A549 (cell line): Measurements from ENCODE around the gene LUZP4. TPM values are rescaled to one million over a fixed set of nuclear protein-coding genes. Genes with fewer than 3 reads are reported as not detected.
A peak's percentile ranks its signal among the peaks of the same experiment; 100 is the strongest.
"Not testable (repeated sequence)": the region's sequence is repeated elsewhere in the genome, so short reads cannot be mapped to it uniquely, and the experiment has no call there.

Experiments used
- ATAC-seq, 2 experiments: fragments of 200-7000 bp in 1 of 2; fragments of >200 bp in 1 of 2; cut with Nextera tagmentation in 1 of 2; cut with Tn5 transposase in 1 of 2; 3 replicates each; pipeline versions ENCODE4 v1.8.0 to v1.9.1; 2018 to 2020; ENCODE audit warnings: mild to moderate bottlenecking in 1 of 2, moderate library complexity in 1 of 2
- CTCF ChIA-PET: fragments of 300-600 bp; sonication (Branson Sonifier 250); formaldehyde crosslinking; extraction: SDS; loops from one replicate; lab custom pipeline; 2021; ENCODE audit warnings: antibody characterized with exemption, inconsistent platforms; lab: Yijun Ruan, JAX
- POLR2A ChIA-PET: fragments of 350-600 bp; formaldehyde crosslinking; extraction: SDS; loops from one replicate; lab custom pipeline; 2021; ENCODE audit warnings: antibody characterized with exemption, inconsistent platforms; lab: Yijun Ruan, JAX
- DNase-seq, 2 experiments: peaks; one replicate each; pipeline versions ENCODE4 v3.0.0 to v3.0.0-alpha.2; 2011 to 2016; ENCODE audit warnings: low read depth in 1 of 2, low spot score in 1 of 2
- FAIRE-seq: peaks from 2 replicates; lab custom pipeline; 2011; peaks lifted over from hg19 to GRCh38; lab: Jason Lieb, UNC
- H3K27ac ChIP-seq, 2 experiments: fragments of >200 bp; sonication (Bioruptor Twin); formaldehyde crosslinking; 3 replicates each; pipeline ENCODE4 v1.5.1; 2016 to 2017
- H3K4me1 ChIP-seq: fragments of >200 bp; sonication (Bioruptor Twin); formaldehyde crosslinking; 3 replicates; pipeline ENCODE4 v1.6.1; 2016
- H3K4me2 ChIP-seq: fragments of >200 bp; sonication (Bioruptor Twin); formaldehyde crosslinking; 3 replicates; pipeline ENCODE4 v1.6.1; 2016
- H3K4me3 ChIP-seq: fragments of >200 bp; sonication (Bioruptor Twin); formaldehyde crosslinking; 3 replicates; pipeline ENCODE4 v1.5.1; 2016
- H3K9me3 ChIP-seq: fragments of >200 bp; sonication (Bioruptor Twin); formaldehyde crosslinking; 3 replicates; pipeline ENCODE4 v1.6.1; 2016
- CEBPB ChIP-seq, 2 experiments: fragments of >200 bp in 1 of 2; sonication (Bioruptor Twin) in 1 of 2; formaldehyde crosslinking in 1 of 2; IDR thresholded peaks; 2 replicates each; pipeline ENCODE4 v1.6.1; 2012 to 2016
- CTCF ChIP-seq: fragments of >200 bp; sonication (Bioruptor Twin); formaldehyde crosslinking; IDR thresholded peaks from 3 replicates; pipeline ENCODE4 v1.5.1; 2016
- ELK1 ChIP-seq: fragments of 150-350 bp; IDR thresholded peaks from 2 replicates; pipeline ENCODE4 v1.6.1; 2014; ENCODE audit warnings: low read depth, mild to moderate bottlenecking, low read length
- ESRRA ChIP-seq: fragments of 150-350 bp; IDR thresholded peaks from 2 replicates; pipeline ENCODE4 v1.6.1; 2014; ENCODE audit warnings: mild to moderate bottlenecking, low read length, borderline replicate concordance
- FOSL2 ChIP-seq, 2 experiments: fragments of 450-650 bp in 1 of 2; fragments of >200 bp in 1 of 2; sonication (Bioruptor Twin) in 1 of 2; formaldehyde crosslinking; IDR thresholded peaks; 2 replicates each; pipeline versions ENCODE4 v1.5.0 to v1.6.1; 2016 to 2020; ENCODE audit warnings: mild to moderate bottlenecking in 1 of 2, moderate library complexity in 1 of 2
- FOXS1 ChIP-seq: fragments of 250-450 bp; sonication (Bioruptor Pico); IDR thresholded peaks from 2 replicates; pipeline ENCODE4 v1.5.0; 2020; ENCODE audit warnings: mild to moderate bottlenecking, moderate library complexity
- GATA3 ChIP-seq: IDR thresholded peaks from 2 replicates; pipeline ENCODE4 v1.6.1; 2012; ENCODE audit warnings: borderline replicate concordance
- HEYL ChIP-seq: fragments of 250-450 bp; sonication (Bioruptor Pico); IDR thresholded peaks from 2 replicates; pipeline ENCODE4 v1.8.0; 2021; ENCODE audit warnings: mild to moderate bottlenecking, moderate library complexity
- MYC ChIP-seq: IDR thresholded peaks from 2 replicates; pipeline ENCODE4 v1.6.1; 2012; ENCODE audit warnings: mild to moderate bottlenecking, inconsistent platforms, low read length, improper control_type of control experiment, borderline replicate concordance
- NFE2L2 ChIP-seq: fragments of 150-350 bp; conservative IDR thresholded peaks from 2 replicates; pipeline ENCODE4 v1.6.1; 2014; ENCODE audit warnings: low read length
- NPAS2 ChIP-seq: fragments of 250-450 bp; sonication (Bioruptor Pico); IDR thresholded peaks from 2 replicates; pipeline ENCODE4 v1.8.0; 2022; ENCODE audit warnings: mild to moderate bottlenecking, moderate library complexity, borderline replicate concordance
- POLR2A ChIP-seq: IDR thresholded peaks from 2 replicates; pipeline ENCODE4 v1.6.1; 2012; ENCODE audit warnings: mild to moderate bottlenecking, low read length
- POLR2AphosphoS2 ChIP-seq: conservative IDR thresholded peaks from 2 replicates; pipeline ENCODE4 v1.6.1; 2012; ENCODE audit warnings: low read length, improper control_type of control experiment, inconsistent platforms
- RAD21 ChIP-seq, 2 experiments: fragments of >200 bp in 1 of 2; sonication (Bioruptor Twin) in 1 of 2; formaldehyde crosslinking in 1 of 2; IDR thresholded peaks in 1 of 2; conservative IDR thresholded peaks in 1 of 2; 2 replicates in 1 of 2; 3 replicates in 1 of 2; pipeline ENCODE4 v1.6.1; 2012 to 2018; ENCODE audit warnings: inconsistent platforms in 1 of 2
- RARB ChIP-seq: fragments of 250-450 bp; sonication (Bioruptor Pico); IDR thresholded peaks from 2 replicates; pipeline ENCODE4 v1.8.0; 2021; ENCODE audit warnings: mild to moderate bottlenecking, moderate library complexity
- SMC3 ChIP-seq: fragments of >200 bp; sonication (Bioruptor Twin); formaldehyde crosslinking; IDR thresholded peaks from 3 replicates; pipeline ENCODE4 v1.6.1; 2018; ENCODE audit warnings: inconsistent platforms
- TP53 ChIP-seq: fragments of 250-450 bp; sonication (Bioruptor Pico); IDR thresholded peaks from 2 replicates; pipeline ENCODE4 v1.5.0; 2021; ENCODE audit warnings: mild to moderate bottlenecking, moderate library complexity
- ZC3H11A ChIP-seq: fragments of 450-650 bp; IDR thresholded peaks from 2 replicates; pipeline ENCODE4 v1.6.1; 2014; ENCODE audit warnings: antibody characterized with exemption, mild to moderate bottlenecking
- WGBS: methylation state at CpG from one replicate; pipeline ENCODE4 v1.1.6; 2017; ENCODE audit errors: missing lambda C conversion rate; 5-methylcytosine and 5-hydroxymethylcytosine counted together
- polyA plus RNA-seq, 4 experiments: library from polyadenylated mRNA; depleted of rRNA in 3 of 4; stranded (reverse); fragments of >200 nt; fragmentation: RNase III in 1 of 4; extraction: RNeasy Plus Mini Kit Qiagen cat#74134 plus additional on column Dnase treatment in 1 of 4; gene quantifications; 2 replicates in 3 of 4; 3 replicates in 1 of 4; pipeline ENCODE4 v1.2.3, GENCODE V29; 2011 to 2017
- TF ChIP-seq, protein P1 (sequence below): fragments of 200-600 bp; sonication (generic); IDR thresholded peaks from 2 replicates; pipeline ENCODE4 v1.6.1; 2016; ENCODE audit warnings: antibody characterized with exemption, mild to moderate bottlenecking, moderate library complexity

Gene LUZP4
- polyA plus RNA-seq, 2 of the 4 experiments (the other 2 are of a cell fraction), result not detected

- TF ChIP-seq SMC3, result no peak
- no peak for TF ChIP-seq POLR2AphosphoS2
- no peak for TF ChIP-seq POLR2A
- TF ChIP-seq MYC, result no peak
- no peak for TF ChIP-seq TP53 (CRISPR knock-in tag)
These were observed 56.1 kb downstream of the LUZP4 start (continued) for GRCh38 chrX:115345615-115346014.

DNA sequence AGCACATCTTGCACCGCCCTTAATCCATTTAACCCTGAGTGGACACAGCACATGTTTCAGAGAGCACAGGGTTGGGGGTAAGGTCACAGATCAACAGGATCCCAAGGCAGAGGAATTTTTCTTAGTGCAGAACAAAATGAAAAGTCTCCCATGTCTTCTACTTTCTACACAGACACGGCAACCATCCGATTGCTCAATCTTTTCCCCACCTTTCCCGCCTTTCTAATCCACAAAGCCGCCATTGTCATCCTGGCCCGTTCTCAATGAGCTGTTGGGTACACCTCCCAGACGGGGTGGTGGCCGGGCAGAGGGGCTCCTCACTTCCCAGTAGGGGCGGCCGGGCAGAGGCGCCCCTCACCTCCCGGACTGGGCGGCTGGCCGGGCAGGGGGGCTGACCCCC, 57.2 kb downstream of the LUZP4 start:
- H3K4me2 ChIP-seq, H3K27ac ChIP-seq, H3K9me3 ChIP-seq, H3K4me3 ChIP-seq, FAIRE-seq, POLR2A ChIA-PET, CTCF ChIA-PET, DNase-seq, ATAC-seq: not testable (repeated sequence)
- WGBS, result 92% methylated on average over 7 of the region's 14 CpGs
- peaks cover 49% of the 10 kb centered on the region for H3K4me1 ChIP-seq

DNA sequence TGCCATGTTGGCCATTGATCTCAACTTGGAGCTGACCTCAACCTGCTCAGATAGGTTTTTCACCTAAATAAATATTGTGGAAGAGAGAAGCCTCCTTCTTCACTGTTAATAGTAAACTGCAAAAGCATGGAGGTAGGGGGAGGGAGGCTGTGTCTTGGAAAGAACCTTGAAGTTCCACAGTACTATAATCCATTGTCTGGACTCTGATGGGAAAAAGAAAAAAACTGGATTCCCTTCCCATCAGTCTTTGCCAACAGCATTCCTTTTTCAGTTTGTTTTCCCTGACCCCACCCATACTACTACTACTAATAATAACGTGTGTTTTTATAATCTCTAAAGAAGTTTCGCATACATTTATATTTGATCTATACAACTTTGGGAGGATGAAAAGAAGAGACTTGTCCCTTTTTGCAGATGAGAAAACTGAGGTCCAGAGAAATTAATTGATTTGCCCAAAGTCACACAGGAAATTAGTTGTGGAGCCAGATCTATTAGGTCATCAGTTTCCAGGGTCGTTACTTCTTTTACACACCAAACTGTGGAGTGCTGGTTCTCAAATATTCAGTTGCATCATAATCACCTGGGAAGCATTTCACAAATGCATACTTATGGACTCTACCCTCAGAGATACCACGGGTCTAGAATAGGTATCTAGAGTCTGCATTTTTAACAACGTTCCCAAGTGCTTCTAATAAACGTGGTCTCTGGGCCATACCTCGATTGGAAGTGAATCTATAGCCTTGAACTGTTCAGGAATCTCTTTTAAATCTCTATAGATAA, 59.1 kb downstream of the LUZP4 start:
- 52% methylated on average over 7 of the region's 7 CpGs for WGBS
- Histone ChIP-seq H3K4me2 (no peak overlapping the region; the same call in 2 of the 3 replicates), H3K9me3 (no peaks in the 10 kb centered on the region), H3K27ac (0 out of 6 replicates have a peak overlapping the region, but pooled peaks of 1 of the 2 experiments have one; percentile 25), H3K4me1 (peaks cover 33% of the 10 kb centered on the region), H3K4me3 (no peak overlapping the region)
- peak in 1 of 2 experiments; percentile 21 for DNase-seq
- no peak for FAIRE-seq
- CTCF ChIA-PET, result no interaction called here
- POLR2A ChIA-PET, result no interaction called here
- ATAC-seq, result no peak
- TF ChIP-seq RAD21 (conservative IDR thresholded peaks at IDR 0.05 in 1 of 2, IDR thresholded peaks at IDR 0.05 in 1 of 2) (no peak), NPAS2 (no peak), FOSL2 (IDR thresholded peaks at IDR 0.05) (no peak), FOSL2 (CRISPR knock-in tag; IDR thresholded peaks at IDR 0.05) (no peak), ELK1 (no peak), GATA3 (no peak)

DNA sequence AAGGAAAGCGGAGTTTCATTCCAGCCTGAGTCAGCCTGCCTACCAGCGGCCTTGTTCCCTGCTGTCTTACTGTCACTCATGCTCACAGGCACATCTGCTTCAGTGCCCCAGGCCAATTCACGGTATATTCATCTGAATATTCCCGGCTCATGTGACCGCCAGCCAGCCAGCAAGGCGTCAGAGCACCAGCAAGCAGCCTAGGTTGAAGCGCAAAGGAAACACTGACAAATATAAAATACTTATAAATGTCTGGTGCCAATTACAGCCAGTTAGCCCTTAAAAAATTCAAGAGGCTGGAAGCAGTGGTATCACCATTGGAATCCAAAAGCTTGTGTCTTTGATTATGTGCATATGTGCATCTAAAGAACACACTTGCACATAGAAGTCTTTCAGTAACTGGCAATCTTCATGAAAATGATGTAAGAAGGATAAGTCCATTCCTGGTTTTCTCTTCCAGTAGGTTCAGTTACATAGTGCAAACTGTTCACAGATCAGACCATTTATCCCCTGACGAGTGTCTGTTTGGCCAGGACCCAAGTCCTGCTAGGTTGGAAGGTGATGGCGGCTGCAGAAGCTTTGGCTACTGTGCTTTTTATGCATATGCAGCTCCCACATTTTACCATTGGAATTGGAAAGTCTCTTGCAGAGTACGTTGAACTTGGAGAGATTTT, 61.3 kb downstream of the LUZP4 start:
- no peak for TF ChIP-seq RARB (CRISPR knock-in tag)
- Histone ChIP-seq H3K4me2 (no peak overlapping the region), H3K9me3 (no peaks in the 10 kb centered on the region), H3K4me1 (peaks cover 12% of the 10 kb centered on the region), H3K27ac (no peak overlapping the region), H3K4me3 (no peak overlapping the region)
- FAIRE-seq, result no peak
- POLR2A ChIA-PET, result no interaction called here
- no peak for ATAC-seq
- 87% methylated on average over 10 of the region's 10 CpGs for WGBS
- CTCF ChIA-PET, result interaction anchor here (0.7 to 1.5 kb wide), 4 partner anchors 20 to 51 kb away, joined by 3 read pairs; no protein-coding TSS in a partner anchor
- DNase-seq, result no peak

DNA sequence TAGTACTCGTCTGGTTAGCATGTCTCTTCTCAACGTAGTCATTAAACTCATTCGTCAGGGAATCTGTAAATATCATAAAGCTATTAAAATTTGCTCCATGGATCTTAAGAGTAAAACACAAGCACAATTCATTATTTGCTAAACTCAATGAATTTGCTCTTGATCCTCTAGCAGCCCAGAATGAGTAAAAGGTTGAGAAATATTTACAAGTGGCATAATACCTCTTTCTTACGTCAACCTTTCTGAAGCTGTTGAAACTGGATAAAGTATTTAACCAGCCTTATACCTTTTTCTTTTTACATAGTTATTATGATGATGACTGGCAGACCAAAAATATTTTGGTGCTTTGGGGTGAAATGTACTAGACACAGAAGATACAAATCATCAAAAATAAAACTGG, 66.9 kb downstream of the LUZP4 start:
- DNase-seq, result no peak
- 66% methylated on average over 4 of the region's 4 CpGs for WGBS
- CTCF ChIA-PET, result no interaction called here
- Histone ChIP-seq H3K4me3 (no peak overlapping the region), H3K4me2 (no peak overlapping the region), H3K27ac (no peak overlapping the region), H3K9me3 (no peaks in the 10 kb centered on the region), H3K4me1 (no peaks in the 10 kb centered on the region)
- no peak for FAIRE-seq
- ATAC-seq, result no peak
- POLR2A ChIA-PET, result no interaction called here
- no peak for TF ChIP-seq MYC
- TF ChIP-seq CEBPB (IDR thresholded peaks at IDR 0.05), result no peak
- no peak for TF ChIP-seq HEYL
- TF ChIP-seq NFE2L2, result no peak
- TF ChIP-seq CTCF, result no peak
- no peak for TF ChIP-seq ESRRA
- TF ChIP-seq POLR2AphosphoS2, result no peak
- TF ChIP-seq NPAS2, result no peak
- no peak for TF ChIP-seq FOXS1
- TF ChIP-seq ZC3H11A, result no peak
- TF ChIP-seq, protein P1, sequence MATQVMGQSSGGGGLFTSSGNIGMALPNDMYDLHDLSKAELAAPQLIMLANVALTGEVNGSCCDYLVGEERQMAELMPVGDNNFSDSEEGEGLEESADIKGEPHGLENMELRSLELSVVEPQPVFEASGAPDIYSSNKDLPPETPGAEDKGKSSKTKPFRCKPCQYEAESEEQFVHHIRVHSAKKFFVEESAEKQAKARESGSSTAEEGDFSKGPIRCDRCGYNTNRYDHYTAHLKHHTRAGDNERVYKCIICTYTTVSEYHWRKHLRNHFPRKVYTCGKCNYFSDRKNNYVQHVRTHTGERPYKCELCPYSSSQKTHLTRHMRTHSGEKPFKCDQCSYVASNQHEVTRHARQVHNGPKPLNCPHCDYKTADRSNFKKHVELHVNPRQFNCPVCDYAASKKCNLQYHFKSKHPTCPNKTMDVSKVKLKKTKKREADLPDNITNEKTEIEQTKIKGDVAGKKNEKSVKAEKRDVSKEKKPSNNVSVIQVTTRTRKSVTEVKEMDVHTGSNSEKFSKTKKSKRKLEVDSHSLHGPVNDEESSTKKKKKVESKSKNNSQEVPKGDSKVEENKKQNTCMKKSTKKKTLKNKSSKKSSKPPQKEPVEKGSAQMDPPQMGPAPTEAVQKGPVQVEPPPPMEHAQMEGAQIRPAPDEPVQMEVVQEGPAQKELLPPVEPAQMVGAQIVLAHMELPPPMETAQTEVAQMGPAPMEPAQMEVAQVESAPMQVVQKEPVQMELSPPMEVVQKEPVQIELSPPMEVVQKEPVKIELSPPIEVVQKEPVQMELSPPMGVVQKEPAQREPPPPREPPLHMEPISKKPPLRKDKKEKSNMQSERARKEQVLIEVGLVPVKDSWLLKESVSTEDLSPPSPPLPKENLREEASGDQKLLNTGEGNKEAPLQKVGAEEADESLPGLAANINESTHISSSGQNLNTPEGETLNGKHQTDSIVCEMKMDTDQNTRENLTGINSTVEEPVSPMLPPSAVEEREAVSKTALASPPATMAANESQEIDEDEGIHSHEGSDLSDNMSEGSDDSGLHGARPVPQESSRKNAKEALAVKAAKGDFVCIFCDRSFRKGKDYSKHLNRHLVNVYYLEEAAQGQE, result no peak
